Mesenchymal stem cell (in vitro differentiated cells and primary cell): Measurements from ENCODE around the gene NEMP2. TPM values are rescaled to one million over a fixed set of nuclear protein-coding genes. Genes with fewer than 3 reads are reported as not detected.

Source experiments
- DNase-seq: peaks from one replicate; pipeline ENCODE4 v3.0.0-alpha.2; 2013
- H2AFZ ChIP-seq: one replicate; pipeline ENCODE4 v1.6.1; 2013; ENCODE audit warnings: low read depth, mild to moderate bottlenecking, control low read depth, inconsistent platforms, low read length, moderate library complexity
- H2AK5ac ChIP-seq: 2 replicates; pipeline ENCODE4 v1.6.1; 2013; ENCODE audit warnings: low read length, moderate library complexity, mild to moderate bottlenecking, inconsistent platforms; ENCODE audit not compliant: severe bottlenecking
- H2BK120ac ChIP-seq: one replicate; pipeline ENCODE4 v1.6.1; 2013; ENCODE audit warnings: low read depth, mild to moderate bottlenecking, inconsistent platforms, low read length, moderate library complexity
- H2BK12ac ChIP-seq, 2 experiments: one replicate each; pipeline ENCODE4 v1.6.1; 2013; ENCODE audit warnings: inconsistent platforms in 2 of 2, low read length in 2 of 2, mild to moderate bottlenecking in 2 of 2, moderate library complexity in 2 of 2, control low read depth in 1 of 2
- H2BK15ac ChIP-seq: one replicate; pipeline ENCODE4 v1.6.1; 2013; ENCODE audit warnings: mild to moderate bottlenecking, low read depth, inconsistent platforms; ENCODE audit not compliant: poor library complexity, severe bottlenecking
- H2BK5ac ChIP-seq: 2 replicates; pipeline ENCODE4 v1.6.1; 2013; ENCODE audit warnings: low read depth, mild to moderate bottlenecking, low read length, control low read depth, inconsistent platforms; ENCODE audit not compliant: poor library complexity, severe bottlenecking
- H3K14ac ChIP-seq, 2 experiments: one replicate each; pipeline ENCODE4 v1.6.1; 2013; ENCODE audit warnings: inconsistent platforms in 2 of 2, low read length in 2 of 2, control low read depth in 1 of 2, mild to moderate bottlenecking in 1 of 2, moderate library complexity in 1 of 2
- H3K18ac ChIP-seq, 2 experiments: one replicate each; pipeline ENCODE4 v1.6.1; 2013; ENCODE audit warnings: inconsistent platforms in 2 of 2, low read length in 2 of 2, control low read depth in 1 of 2, low read depth in 1 of 2, mild to moderate bottlenecking in 1 of 2
- H3K23ac ChIP-seq, 2 experiments: one replicate each; pipeline ENCODE4 v1.6.1; 2013; ENCODE audit warnings: inconsistent platforms in 2 of 2, low read length in 2 of 2, mild to moderate bottlenecking in 2 of 2, moderate library complexity in 2 of 2, control low read depth in 1 of 2
- H3K27ac ChIP-seq: 2 replicates; pipeline ENCODE4 v1.5.1; 2013; ENCODE audit warnings: mild to moderate bottlenecking, moderate library complexity, low read length, control low read depth, inconsistent platforms; ENCODE audit not compliant: poor library complexity, severe bottlenecking
- H3K27me3 ChIP-seq, 2 experiments: 2 replicates each; pipeline versions ENCODE4 v1.6.1 to v1.7.0; 2013; ENCODE audit warnings: low read length in 2 of 2, mild to moderate bottlenecking in 2 of 2, moderate library complexity in 2 of 2, control low read depth in 1 of 2, inconsistent platforms in 1 of 2; ENCODE audit not compliant: control insufficient read depth in 1 of 2, insufficient read depth in 1 of 2
- H3K36me3 ChIP-seq, 2 experiments: 2 replicates each; pipeline versions ENCODE4 v1.6.1 to v1.7.0; 2013; ENCODE audit warnings: low read length in 2 of 2, control low read depth in 1 of 2, inconsistent platforms in 1 of 2, low read depth in 1 of 2, mild to moderate bottlenecking in 1 of 2; ENCODE audit not compliant: insufficient read depth in 2 of 2, control insufficient read depth in 1 of 2
- H3K4ac ChIP-seq, 2 experiments: one replicate each; pipeline ENCODE4 v1.6.1; 2013; ENCODE audit warnings: inconsistent platforms in 2 of 2, low read length in 2 of 2, mild to moderate bottlenecking in 2 of 2, moderate library complexity in 2 of 2, control low read depth in 1 of 2, low read depth in 1 of 2
- H3K4me1 ChIP-seq: 2 replicates; pipeline ENCODE4 v1.6.1; 2013; ENCODE audit warnings: low read depth, low read length, control low read depth; ENCODE audit not compliant: control insufficient read depth, insufficient read depth
- H3K4me2 ChIP-seq: 2 replicates; pipeline ENCODE4 v1.6.1; 2013; ENCODE audit warnings: low read length, mild to moderate bottlenecking, inconsistent platforms; ENCODE audit not compliant: poor library complexity, severe bottlenecking
- H3K4me3 ChIP-seq, 2 experiments: 2 replicates each; pipeline versions ENCODE4 v1.5.1 to v1.7.0; 2013; ENCODE audit warnings: low read length in 2 of 2, mild to moderate bottlenecking in 2 of 2, control low read depth in 1 of 2, low read depth in 1 of 2; ENCODE audit not compliant: insufficient read depth in 1 of 2
- H3K79me1 ChIP-seq: replicated peaks from 2 replicates; pipeline ENCODE4 v1.6.1; 2013; ENCODE audit warnings: mild to moderate bottlenecking, control low read depth, low read length, inconsistent platforms; ENCODE audit not compliant: poor library complexity, severe bottlenecking
- H3K9ac ChIP-seq: 2 replicates; pipeline ENCODE4 v1.7.0; 2013; ENCODE audit warnings: mild to moderate bottlenecking, low read length, moderate library complexity
- H3K9me3 ChIP-seq: 2 replicates; pipeline ENCODE4 v1.7.0; 2013; ENCODE audit warnings: mild to moderate bottlenecking, low read length; ENCODE audit not compliant: control insufficient read depth
- H4K8ac ChIP-seq: one replicate; pipeline ENCODE4 v1.6.1; 2013; ENCODE audit warnings: inconsistent platforms, mild to moderate bottlenecking, low read length, moderate library complexity
- H4K91ac ChIP-seq: one replicate; pipeline ENCODE4 v1.6.1; 2013; ENCODE audit warnings: mild to moderate bottlenecking, low read length, inconsistent platforms
- WGBS: methylation state at CpG from one replicate; pipeline ENCODE4 v1.1.7; 2013; ENCODE audit warnings: mixed read lengths; 5-methylcytosine and 5-hydroxymethylcytosine counted together
- polyA plus RNA-seq, 2 experiments: library from polyadenylated mRNA; stranded (reverse); fragments of 200-250 nt; gene quantifications; one replicate each; pipeline ENCODE4 v1.2.3, GENCODE V29; 2013

The NEMP2 gene, protein sequence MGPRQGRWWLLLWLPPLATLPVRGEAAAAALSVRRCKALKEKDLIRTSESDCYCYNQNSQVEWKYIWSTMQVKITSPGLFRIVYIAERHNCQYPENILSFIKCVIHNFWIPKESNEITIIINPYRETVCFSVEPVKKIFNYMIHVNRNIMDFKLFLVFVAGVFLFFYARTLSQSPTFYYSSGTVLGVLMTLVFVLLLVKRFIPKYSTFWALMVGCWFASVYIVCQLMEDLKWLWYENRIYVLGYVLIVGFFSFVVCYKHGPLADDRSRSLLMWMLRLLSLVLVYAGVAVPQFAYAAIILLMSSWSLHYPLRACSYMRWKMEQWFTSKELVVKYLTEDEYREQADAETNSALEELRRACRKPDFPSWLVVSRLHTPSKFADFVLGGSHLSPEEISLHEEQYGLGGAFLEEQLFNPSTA
- polyA plus RNA-seq (2013, experiment 1 of 2) = 1.2 TPM
- 1.1 TPM for polyA plus RNA-seq (2013, experiment 2 of 2)

- Histone ChIP-seq H3K23ac (peak within 1 kb of the TSS in 1 of 2 experiments; percentile 42), H3K14ac (peak within 1 kb of the TSS in 1 of 2 experiments; percentile 68), H3K79me1 (peaks cover 2% of the 10 kb centered on the region), H3K4ac (peak within 1 kb of the TSS; percentile 95), H4K91ac (peak within 1 kb of the TSS; percentile 97), H3K36me3 (no peaks in the 10 kb centered on the region), H3K18ac (peak within 1 kb of the TSS; percentile 81 to 100), H2BK120ac (peak within 1 kb of the TSS; percentile 39), H2BK5ac (peak within 1 kb of the TSS; percentile 69), H3K4me1 (peaks cover 4% of the 10 kb centered on the region), H3K27ac (peak within 1 kb of the TSS; percentile 41), H3K4me3 (peak within 1 kb of the TSS; percentile 86 to 87), H2BK12ac (peak within 1 kb of the TSS in 1 of 2 experiments; percentile 96), H3K9ac (peak within 1 kb of the TSS; percentile 95), H3K9me3 (peaks cover 12% of the 10 kb centered on the region), H3K27me3 (no peaks in the 10 kb centered on the region), H2AFZ (peak within 1 kb of the TSS; percentile 83), H4K8ac (peak within 1 kb of the TSS; percentile 98), H2AK5ac (no peak within 1 kb of the TSS), H2BK15ac (peak within 1 kb of the TSS; percentile 90), H3K4me2 (peak within 1 kb of the TSS; percentile 67)
- under 1% methylated on average over 81 of the region's 92 CpGs for WGBS
- peak; percentile 55 for DNase-seq
Observed at GRCh38 chr2:190534310-190535120, at the start of gene NEMP2. NEMP2 (minus strand) TSS chr2:190534722; CDS start chr2:190534655, 67 bp downstream.

DNA sequence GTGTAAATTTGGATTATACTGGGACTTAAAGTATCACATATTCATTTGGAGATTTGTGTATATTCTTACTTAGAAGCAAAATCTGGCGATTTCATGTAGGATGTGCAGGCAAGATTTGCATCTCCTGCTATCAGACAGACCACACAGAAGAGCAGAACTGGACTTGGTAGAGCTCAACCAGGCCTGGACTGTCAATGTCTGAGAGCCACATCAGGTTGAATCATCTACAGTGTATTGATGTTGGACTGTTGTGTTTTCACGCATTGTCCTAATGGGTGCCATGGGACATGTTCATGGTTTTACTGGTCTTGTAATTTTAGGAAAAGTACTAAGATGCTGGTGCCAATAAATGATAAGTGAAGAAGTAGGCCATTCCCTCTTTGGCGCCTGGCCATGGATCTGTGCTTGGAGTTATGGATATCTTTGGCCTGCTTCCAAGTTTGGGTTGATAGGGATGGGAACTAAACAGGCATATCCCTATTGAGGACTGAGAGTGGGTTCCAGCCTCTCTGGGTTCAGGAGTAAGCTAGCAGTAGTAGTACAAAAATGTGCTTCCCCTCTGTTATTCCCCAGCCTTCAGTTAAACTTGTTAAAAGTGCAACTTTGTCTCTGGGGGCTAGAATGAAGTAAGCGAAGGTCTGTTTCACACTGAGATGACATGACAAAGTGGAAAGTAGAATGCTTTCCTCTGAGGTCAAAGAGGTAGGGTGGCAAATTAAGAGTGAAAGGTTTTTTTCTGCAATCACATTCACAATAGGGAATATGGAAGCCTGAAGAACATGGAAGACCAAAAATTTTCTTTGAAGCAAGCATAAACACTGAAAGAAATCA, 49.2 kb upstream of the NEMP2 start:
- Histone ChIP-seq H2BK15ac (no peak overlapping the region), H3K36me3 (no peaks in the 10 kb centered on the region), H3K9ac (no peak overlapping the region), H4K8ac (no peak overlapping the region), H4K91ac (no peak overlapping the region), H3K4me2 (no peak overlapping the region), H3K27ac (no peak overlapping the region), H3K14ac (no peak overlapping the region), H3K79me1 (no peaks in the 10 kb centered on the region), H3K4me3 (no peak overlapping the region), H3K4me1 (no peaks in the 10 kb centered on the region), H2AFZ (no peak overlapping the region), H3K4ac (no peak overlapping the region), H3K9me3 (no peaks in the 10 kb centered on the region), H2BK120ac (no peak overlapping the region), H2BK5ac (no peak overlapping the region), H3K18ac (no peak overlapping the region), H2BK12ac (no peak overlapping the region), H3K23ac (no peak overlapping the region), H3K27me3 (no peaks in the 10 kb centered on the region), H2AK5ac (no peak overlapping the region)
- WGBS = 91% methylated on average over 4 of the region's 4 CpGs
- no peak for DNase-seq

DNA sequence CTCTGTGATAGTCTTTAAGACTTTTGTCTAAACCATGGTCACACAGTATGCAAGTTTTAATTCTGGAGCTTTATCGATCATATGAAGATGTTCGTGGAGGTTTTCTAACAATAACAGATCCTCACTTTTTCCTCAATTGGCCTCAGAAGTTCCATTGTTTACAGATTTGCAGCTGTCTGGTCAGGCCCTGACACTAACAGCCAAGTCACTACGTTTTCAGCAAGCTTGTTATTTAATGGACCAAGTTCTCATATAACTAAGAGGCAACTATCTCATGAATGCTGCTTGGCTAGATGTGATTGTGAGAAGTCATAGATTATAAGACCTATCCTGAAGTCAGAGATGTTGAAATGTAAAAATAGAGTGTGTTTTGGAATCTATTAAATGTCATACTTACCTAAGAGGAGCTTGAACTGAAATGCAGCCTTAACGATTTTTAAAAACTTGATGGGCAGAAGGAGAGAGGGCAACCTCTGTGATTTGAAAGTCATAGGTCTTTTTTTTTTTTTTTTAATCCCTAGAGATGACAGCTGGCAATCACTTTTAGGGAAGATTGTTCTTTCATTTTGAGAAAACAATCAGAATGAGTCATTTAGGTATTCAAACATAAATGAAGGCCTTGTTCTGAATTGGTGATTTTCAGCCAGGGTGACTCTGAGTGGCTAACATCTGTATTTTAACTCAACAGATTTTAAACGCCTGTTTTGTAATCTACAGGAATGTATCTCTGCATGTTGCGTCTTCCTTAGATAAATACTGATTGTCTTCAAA, 48.4 kb upstream of the NEMP2 start:
- Histone ChIP-seq H2BK12ac (no peak overlapping the region), H3K4me3 (no peak overlapping the region), H2AK5ac (no peak overlapping the region), H3K4ac (no peak overlapping the region), H3K4me2 (no peak overlapping the region), H3K79me1 (no peaks in the 10 kb centered on the region), H3K27ac (no peak overlapping the region), H2BK120ac (no peak overlapping the region), H4K91ac (no peak overlapping the region), H2AFZ (no peak overlapping the region), H3K9me3 (no peaks in the 10 kb centered on the region), H2BK5ac (no peak overlapping the region), H3K18ac (no peak overlapping the region), H3K23ac (no peak overlapping the region), H3K14ac (no peak overlapping the region), H3K4me1 (peaks cover 1% of the 10 kb centered on the region), H2BK15ac (no peak overlapping the region), H4K8ac (no peak overlapping the region), H3K36me3 (no peaks in the 10 kb centered on the region), H3K27me3 (no peaks in the 10 kb centered on the region), H3K9ac (no peak overlapping the region)
- peak; percentile 31 for DNase-seq
- 93% methylated on average over 5 of the region's 6 CpGs for WGBS
